Brain pericyte (primary cell): Measurements from ENCODE around the gene RUNX3.

ENCODE experiments used
- DNase-seq: peaks from one replicate; pipeline ENCODE4 v3.0.0-alpha.2; 2012; ENCODE audit warnings: low read depth, low spot score

RUNX3 gene

DNA sequence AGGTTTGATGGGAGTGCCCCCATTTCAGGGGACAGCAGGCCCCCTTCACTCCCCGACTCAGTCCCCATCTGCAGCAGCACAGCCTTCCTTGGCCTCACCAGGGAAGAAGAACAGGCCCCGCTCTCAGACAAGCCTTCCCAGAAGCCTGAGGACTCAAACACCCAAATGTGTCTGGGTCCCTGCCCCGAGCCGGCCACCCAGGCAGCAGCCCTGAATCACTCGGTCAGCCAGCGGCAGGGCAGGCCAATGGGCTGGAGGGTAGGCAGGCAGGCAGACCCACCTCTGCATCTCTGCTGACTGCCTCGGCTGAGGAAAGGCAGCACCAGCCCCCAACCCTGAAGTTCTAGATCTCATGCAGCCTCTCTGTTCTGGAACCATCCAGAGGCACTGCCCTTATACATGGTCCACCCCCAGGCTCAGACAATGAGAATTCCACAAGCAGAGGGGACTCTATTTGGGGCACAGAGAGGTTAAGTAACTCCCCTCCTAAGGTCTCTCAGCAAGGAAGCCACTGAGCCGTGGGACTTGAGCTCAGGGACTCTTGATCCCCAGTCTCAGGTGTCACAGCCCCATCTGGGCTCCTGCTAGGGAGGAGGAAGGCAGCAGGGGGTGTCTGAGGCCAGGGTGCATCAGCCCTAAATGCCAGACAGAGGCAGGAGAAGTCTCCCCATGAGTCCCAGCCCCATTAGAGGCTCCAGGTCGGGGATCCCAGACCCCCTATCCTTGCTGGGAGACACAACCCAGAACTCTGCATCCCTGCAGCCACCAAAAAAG, 33.2 kb upstream of the RUNX3 start:
- DNase-seq: no peak

DNA sequence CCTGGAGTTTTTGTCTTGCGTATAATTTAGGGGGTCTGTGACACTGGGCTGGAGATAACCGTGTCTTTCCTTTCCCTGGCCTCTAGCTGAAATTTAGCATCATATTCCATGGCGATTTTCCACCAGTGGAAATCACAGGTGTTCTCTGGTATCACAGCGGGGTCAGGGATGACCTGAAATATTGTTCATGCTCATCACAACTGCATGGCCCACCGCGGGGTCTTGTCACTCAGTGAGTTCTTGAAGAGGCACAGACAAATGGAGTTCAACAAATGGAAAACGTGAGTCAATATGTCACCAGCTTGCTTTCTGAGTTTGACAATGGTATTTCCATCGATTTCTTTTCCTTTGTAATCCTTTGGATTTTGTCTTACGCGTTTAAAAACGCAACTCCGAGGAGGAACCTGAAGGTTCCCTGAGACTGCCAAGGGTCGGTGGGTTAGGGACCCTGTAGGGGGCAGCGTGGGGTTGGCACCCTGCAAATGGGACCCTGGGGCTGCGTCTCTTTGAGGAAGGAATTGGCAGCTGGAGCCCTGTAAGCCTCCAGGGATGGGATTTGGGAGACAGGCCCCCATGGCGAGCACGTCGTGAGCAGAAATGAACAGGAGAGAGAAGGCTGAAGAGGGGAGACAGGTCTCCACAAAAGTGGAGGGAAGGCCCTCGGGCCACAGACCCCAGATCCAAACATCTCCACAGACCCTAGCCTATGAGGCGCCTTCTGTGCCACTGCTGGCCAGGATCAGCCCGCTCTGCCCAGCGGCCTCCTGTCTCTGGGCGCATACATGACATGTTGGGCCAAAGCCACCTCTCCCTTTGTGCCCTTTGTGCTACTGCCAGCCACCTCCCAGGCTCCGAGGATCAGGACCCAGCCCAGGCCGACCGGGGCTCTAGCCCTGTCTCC, 32.1 kb upstream of the RUNX3 start:
- no peak for DNase-seq

DNA sequence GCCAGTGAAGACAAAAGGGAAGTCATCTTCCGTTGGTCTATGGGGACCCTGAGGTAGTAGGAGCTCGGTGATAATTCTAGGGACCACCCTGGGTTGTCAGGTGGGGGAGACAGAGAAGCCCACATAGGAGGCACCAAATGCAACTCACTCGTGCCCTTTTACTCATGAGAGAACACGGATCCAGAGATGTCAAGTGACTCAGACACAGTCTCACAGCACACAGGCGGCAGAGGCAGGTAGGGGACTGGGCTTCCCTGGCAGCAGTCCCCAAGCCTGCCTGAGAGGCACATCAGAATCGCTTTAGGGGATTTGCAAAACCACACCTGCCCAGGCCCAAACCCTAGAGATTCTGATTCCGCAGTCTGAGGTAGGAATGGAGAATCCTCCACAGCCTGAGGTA, 31.3 kb upstream of the RUNX3 start:
- DNase-seq: no peak

DNA sequence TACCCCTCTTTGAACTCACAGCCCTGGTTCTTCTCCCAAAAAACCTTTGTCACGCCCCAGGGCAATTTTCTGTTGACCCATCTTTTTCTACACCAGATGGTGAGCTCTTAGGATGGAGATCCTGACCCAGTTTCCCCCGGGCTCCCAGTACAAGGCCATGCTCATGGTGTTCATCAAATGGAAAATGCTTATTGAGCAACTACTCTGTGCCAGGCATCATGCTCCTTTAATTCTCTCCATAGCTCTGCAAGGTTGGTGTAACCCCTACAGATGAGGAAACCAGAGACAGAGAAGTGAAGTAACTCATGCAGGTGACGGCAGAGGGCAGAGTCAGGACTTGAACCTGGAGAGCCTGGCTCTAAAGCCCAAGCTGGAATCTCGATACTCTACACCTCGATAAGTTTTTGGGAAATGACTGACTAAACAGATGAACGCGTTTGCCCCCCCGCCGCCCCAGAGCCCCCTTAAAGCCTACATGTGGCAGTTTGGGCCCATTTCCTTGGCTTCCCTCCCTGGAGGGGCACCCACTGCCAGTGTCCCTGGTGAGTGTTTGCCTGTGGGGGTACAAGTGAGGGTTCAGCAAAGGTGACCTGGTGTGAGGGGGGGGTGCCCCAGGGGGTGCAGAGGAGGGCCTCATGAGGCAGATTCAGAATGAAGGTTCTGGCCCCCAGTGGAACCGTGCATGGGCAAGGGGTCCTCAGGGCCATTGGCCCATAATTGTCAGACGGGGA, 30.2 kb upstream of the RUNX3 start:
- no peak for DNase-seq

DNA sequence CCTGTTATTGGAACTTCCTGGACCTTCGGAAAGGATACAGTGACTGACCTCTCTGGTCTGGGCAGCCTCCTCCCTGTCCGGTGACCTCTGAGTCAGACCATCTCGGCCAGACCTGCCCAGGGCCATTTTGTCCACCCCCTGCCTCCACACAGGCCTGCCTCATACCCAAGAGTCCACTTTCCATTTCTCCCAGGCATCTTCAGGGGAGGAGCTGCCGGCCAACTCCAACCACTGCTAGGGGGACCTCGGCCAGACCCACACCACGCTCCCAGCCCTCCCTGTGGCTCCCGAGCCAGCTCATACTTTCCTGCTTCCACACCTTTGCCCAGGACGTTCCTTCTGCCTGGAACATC, 29.5 kb upstream of the RUNX3 start:
- DNase-seq: no peak

DNA sequence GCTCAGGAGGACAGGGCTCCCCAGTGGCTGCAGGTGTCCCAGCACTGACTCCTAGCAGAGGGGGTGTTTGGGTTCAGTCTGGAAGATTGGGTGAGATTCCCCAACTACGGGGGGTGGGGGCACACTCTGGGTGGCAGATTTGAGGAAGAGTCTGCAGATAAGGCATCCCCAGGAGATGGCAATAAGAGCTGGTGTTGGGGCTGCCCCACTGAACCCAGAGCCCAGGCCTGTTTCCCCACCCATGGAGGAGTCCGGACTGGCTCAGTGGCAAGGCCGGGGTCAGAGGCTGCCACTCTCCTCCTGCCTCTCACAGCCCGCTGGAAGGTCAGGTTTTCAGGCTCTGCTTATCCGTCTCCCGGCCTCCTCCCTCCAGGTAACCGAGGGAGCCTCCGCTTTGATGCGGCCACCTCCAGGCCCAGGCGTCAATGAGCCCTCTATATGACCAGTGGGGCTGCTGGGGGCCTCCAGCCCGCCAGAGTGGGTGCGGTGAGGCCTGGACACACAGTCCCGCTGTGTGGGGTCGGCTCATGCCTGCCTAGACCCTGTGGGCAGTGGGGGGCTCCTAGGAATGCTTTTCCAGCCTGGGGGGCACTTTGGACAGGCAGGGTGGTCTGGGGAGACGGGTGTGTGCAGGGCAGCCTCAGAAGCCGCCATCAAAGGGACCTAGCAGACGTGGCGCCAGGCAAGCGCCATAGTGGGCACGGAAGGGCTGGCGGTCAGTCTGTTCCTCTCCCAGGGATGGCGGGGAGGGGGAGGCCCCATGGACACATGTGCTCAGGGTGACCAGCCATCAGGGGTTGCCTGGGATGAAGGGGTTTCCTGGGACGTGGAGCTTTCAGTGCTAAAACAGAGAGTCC, 28.9 kb upstream of the RUNX3 start:
- DNase-seq: no peak

DNA sequence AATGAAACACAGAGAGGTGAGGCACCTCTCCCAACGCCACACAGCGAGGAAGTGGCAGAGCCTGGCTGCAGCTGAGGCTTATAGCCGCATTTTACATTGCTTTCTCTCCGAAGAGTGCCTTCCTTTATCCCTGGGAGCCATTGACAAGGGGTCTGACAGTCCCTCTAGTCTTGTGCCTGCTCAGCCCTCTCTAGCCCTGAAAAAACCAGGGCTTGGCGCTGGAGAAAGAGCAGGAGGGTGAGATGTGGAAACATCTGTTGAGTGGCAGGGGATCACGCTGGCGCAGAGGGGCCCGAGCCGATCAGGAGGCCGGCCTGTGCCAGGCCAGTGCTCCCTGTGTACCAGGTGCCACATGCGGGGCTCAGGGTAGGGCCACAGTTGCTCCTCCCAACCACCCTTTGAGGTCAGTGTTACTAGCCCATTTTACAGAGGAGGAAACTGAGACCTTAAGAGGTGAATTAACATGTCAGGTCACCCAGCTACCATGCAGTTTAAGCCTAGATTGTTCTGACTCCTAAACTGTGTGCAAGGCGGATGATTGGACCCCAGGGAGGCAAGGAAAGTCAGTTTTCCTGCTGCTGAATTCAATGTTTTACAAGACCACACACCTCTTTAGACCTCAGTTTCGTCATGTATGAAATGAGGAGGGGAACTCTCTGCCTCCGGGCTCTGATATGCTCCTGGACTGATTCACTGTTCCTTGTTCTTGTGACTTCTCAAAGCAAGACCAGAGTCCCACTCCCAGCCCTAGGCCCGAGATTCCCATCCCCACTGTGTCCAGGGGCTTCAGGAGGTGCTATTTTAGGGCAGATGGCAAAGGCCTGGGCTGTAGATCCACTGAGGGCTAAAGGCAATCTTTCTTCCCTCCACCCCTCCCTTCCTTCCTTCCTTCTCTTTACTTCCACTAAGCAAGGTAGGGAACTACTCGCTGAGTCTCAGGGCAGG, 28.0 kb upstream of the RUNX3 start:
- DNase-seq: no peak

DNA sequence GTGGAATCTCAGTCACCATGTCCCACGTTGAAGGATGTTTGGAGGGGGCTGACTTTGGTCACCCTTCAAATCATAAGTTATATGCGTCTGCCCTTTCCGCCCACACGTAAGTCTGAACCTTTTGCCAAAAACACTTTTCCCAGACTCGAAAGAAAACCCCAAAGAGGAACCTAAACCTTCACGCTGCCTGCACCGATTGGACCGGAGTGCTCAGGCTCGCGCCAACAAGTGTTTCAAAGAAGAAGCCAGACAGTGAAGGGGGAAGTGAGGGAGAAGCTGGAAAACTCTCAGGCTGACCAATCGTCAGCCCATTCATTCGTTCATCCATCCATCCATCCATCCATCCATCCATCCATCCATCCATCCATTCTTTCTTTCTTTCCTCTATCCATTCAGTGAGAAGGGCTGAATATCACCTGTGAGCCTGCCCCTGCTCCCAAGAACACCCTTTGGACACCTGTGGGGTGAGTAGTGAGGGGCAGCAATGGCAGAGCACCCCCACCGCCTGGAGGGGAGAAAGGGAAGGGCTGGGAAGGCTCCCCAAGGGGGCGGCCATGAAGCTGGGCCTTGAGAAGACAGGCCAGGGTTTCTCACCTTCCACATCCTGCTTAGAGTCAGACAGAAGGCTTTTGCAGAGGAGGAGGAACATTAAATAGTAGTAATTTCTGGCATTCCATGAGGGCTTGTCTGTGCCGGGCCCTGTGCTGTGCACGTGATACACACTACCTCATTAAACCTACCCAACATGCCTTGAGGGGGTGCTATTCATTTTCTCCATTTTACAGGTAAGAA, 27.1 kb upstream of the RUNX3 start:
- DNase-seq: no peak

DNA sequence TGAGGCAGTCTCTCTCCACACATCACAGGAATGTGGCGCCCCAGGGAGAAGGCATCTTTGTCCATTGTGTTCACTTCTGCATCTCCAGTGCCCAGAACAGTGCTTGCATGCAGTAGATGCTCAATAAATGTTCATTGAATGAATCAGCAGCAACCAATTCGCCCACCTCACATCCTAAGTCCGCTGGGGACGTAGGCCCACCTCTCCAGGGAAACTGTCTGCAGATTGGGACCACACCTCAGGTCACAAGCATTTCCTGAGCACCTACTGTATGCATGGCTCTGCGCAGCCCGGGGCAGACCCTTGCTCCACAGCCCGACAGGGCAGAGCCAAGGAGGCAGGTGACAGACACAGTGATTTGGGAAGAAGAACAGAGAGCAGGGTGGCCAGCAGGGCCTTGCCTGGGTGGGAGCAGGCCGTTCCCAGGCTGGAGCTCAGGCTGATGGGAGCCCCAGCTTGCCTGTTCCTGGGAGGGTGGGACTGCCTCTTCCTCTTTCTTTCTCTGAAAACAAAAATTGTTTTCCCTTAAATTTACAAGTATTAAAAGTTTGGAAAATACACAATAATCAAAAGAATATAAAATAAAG, 25.8 kb upstream of the RUNX3 start:
- no peak for DNase-seq

DNA sequence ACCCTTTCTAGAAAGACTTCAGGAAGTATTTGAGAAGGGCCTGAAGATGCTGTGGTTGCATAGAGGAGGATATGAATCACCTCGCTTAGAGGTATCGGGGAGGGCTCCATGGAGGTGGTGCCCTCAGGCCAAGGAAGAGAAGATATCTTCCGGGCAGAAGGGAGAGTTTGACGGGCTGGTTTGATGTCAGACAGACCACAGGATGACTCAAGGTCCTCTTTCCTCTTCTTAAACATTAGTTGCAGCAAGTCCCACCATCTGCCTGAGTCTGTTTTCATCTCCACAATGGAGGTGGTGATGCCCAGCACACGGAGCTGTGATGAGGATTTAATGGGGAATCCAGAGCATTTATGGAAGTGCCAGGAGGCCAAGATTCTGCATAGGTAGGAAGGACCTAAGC, 25.1 kb upstream of the RUNX3 start:
- no peak for DNase-seq

DNA sequence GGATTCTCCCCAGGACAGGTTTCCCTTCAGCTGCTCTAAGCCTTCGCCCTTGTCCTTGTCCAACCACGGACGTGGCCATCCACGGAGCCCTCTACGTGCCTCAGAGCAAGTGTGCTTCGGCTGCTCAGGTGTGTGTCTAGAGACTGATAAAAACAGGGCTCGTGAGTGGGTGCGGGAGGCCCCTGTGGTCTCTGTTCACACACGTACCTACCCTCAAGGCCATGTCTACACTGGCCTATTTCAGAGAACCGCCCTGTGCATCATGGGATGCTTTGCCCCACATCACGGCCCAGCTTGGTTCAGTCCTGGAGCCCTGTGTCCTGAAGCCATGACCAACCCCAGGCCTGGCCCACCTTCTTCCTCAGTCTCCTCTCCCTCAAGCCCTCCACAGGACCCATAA, 24.6 kb upstream of the RUNX3 start:
- no peak for DNase-seq

DNA sequence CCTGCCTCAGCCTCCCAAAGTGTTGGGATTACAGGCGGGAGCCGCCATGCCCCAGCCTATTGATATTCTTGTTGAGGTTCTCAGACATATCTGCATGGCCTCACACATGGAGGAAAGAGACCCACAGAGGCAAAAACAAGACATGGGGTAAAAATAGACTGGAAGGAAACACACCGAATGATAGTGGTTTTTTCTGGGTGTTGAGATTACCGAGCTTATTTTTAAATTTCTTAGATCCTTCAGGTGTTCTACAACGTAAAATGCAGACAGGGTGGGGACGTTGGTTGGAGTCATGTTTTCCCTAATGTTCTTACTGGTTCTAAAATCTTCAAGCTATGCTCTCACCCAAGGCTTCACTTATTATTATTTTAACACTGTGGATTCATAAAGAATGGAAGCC, 23.9 kb upstream of the RUNX3 start:
- DNase-seq: no peak

DNA sequence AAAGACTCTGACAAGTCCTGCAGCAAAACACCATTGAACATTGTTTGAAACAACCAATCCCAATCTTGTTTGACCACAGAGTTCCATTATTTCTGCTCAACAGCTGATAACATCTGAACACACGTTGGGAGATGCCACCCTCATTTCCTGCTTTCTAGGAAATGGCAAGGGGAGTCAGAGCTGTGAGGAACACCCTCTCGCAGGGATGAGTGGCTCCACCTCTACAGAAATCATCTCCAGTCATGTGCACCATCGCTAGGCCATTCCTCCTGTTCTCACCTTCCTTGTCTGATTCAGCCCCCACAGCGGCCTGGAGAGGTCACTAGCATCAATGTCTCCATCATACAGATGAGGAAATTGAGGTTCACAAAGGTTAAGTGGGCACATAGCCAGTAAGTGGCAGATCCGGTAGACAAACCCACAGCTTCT, 22.4 kb upstream of the RUNX3 start:
- DNase-seq: no peak

DNA sequence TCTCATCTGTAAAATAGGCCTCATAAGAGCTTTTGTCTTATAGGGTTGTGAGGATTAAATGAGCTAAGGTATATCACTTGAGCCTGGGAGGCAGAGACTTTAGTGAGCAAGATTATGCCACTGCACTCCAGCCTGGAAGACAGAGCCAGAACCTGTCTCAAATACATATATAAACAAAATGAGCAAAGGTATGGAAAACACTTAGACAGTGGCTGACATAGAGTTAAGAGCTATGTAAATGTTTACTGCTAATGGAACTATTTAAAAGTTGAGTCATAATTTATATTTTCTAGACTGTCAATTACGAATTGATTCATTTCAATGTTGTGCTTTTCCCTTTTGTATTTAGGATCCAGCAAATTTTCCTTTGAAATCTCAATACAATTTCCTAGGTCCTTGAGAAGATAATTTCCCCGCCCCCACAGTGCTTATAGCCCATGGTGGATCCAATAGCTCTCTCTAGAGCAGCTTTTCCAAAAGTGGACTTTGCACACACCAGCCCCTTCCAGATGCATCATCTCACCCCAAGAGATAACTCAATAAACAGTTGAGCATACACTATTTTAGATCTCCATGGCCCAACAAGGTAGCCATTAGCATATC, 21.8 kb upstream of the RUNX3 start:
- no peak for DNase-seq

DNA sequence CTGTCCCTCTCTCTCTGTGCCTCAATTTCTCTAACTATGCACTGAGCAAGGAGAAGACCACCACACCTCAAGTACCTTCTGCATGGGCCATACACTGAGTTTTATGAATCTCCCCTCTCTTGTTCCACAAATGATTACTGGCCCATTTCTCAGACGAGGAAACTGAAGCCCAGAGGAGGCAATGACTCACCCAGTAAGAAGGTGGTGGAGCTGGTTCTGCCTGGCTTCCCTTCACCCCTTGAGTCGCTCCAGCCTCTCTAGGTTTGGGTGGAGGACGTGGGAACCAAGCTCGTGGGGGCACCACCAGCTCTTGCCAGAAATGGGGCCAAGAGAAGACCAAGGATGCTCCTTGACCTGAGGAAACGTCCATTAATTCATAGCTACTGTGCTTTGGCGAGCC, 21.3 kb upstream of the RUNX3 start:
- DNase-seq: no peak

DNA sequence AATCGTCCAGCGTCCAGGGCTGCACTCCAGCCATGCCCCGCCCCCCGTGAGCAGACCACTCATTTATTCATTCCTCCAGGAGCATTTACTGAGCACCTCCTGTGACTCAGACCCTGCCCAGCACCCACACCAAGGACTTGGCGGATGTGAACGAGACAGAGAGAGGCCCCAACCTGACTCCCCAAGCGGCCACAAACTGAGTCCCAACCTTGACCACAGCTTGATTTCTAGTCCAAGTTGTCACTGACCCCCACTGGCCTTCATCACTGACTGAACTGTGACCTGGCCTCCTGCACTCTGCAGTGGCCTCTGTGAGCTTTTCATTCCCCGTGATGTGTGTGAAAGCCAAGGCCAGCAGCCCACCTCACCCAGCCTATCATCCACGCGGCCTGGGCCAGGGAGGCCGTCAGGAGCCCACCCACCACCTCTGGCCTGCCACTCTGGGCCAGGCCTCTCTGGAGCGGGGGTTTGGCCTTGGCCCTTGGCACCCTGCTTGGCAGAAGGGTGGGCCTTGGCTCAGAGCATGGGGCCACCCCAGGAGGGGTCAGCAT, 19.3 kb upstream of the RUNX3 start:
- no peak for DNase-seq

DNA sequence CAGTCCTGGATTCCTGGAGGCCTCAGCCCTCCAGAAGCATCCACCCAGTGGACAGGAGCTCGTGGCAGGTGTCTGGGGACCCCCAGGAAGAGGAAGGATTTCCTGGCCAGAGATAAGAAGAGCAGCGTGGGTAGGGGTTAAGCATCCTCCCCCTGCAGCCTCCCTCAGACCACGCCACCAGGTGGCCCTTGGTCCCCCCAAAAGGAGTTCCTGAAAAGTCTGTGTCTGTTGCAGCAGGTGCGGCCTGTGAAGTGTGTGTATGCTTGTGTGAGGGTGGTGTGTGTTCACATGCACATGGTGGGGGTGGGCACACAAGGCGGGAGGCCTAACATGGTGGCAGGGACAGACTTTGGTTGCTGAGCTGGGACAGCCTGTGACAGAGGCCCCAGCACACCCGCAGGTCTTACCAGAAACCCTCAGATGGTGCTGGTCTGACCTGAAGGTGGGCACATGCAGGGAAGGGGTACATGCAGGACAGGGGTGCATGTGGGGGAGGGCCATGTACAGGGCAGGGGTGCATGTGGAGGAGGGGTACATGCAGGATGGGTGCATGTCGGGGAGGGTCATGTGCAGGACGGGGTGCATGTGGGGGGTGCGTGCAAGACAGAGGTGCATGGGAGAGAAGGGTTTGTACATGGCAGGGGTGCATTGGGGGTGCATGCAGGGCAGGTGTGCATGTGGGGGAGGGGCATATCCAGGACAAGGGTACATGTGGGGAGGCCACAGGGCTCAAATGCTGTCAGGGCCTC, 18.2 kb upstream of the RUNX3 start:
- no peak for DNase-seq
